Activated CD8-positive, alpha-beta T cell treated with anti-CD3 and anti-CD28 coated beads for 36 hours (primary cell): ENCODE results near the gene SLC2A2. TPM values are rescaled to one million over a fixed set of nuclear protein-coding genes. Genes with fewer than 3 reads are reported as not detected.

Experiments
- ATAC-seq: fragments of 200-7000 bp; cut with Tn5 transposase; one replicate; pipeline ENCODE4 v1.10.0; 2021; ENCODE audit warnings: mild to moderate bottlenecking, moderate library complexity
- CTCF ChIA-PET: fragments of 350-600 bp; sonication (Branson Sonifier 250); formaldehyde crosslinking; loops from one replicate; lab custom pipeline; 2021; ENCODE audit warnings: antibody characterized with exemption; lab: Charles Lee
- POLR2A ChIA-PET: fragments of 350-600 bp; sonication (Branson Sonifier 250); formaldehyde crosslinking; loops from one replicate; lab custom pipeline; 2021; ENCODE audit warnings: antibody characterized with exemption; lab: Charles Lee
- DNase-seq: peaks from one replicate; pipeline ENCODE4 v3.0.0-alpha.2; 2020
- H3K27ac Mint-ChIP-seq: one replicate; pipeline ENCODE4 v1.8.0; 2021; ENCODE audit warnings: mild to moderate bottlenecking, mixed read lengths
- H3K27me3 Mint-ChIP-seq: one replicate; pipeline ENCODE4 v1.8.0; 2021; ENCODE audit warnings: mixed read lengths
- H3K36me3 Mint-ChIP-seq: one replicate; pipeline ENCODE4 v1.8.0; 2021; ENCODE audit warnings: low read depth, mixed read lengths
- H3K4me1 Mint-ChIP-seq: one replicate; pipeline ENCODE4 v1.8.0; 2021; ENCODE audit warnings: low read depth, mixed read lengths
- H3K4me3 Mint-ChIP-seq: one replicate; pipeline ENCODE4 v1.8.0; 2021; ENCODE audit warnings: mild to moderate bottlenecking, moderate library complexity, mixed read lengths
- H3K9me3 Mint-ChIP-seq: one replicate; pipeline ENCODE4 v1.8.0; 2021; ENCODE audit warnings: mixed read lengths
- intact Hi-C: fragments of 100-400 bp; cut with micrococcal nuclease; formaldehyde crosslinking; loops from one replicate; pipeline ENCODE4 v1.10.0; 2022
- total RNA-seq, 2 experiments: library from RNA; stranded (reverse); gene quantifications; one replicate each; pipeline ENCODE4 v1.2.3, GENCODE V29; 2021
- TF ChIP-seq, protein P1 (sequence below): fragments of 200-600 bp; IDR thresholded peaks from one replicate; pipeline ENCODE4 v1.8.0; 2022; ENCODE audit warnings: antibody characterized with exemption, mild to moderate bottlenecking

Gene SLC2A2
- total RNA-seq, 2 experiments from 2014 or later, result not detected

DNA sequence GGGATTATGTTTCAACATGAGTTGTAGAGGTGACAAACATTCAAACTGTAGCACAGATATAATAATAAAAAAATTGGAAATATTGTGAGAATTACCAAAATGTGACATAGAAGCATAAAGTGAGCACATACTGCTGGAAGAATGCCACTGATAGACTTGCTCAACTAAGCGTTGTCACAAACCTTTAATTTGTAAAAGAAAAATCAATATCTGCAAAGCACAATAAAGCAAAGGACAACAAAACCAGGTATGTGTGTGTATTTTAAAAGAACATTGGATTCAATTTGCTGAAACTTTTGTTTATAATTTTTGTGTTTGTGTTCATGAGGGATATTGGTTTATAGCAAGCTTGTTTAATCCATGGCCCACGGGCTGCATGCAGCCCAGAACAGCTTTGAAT, 77.3 kb downstream of the SLC2A2 start:
- Mint-ChIP-seq H3K36me3 (no peaks in the 10 kb centered on the region), H3K4me1 (no peaks in the 10 kb centered on the region), H3K4me3 (no peak overlapping the region), H3K27ac (no peak overlapping the region), H3K27me3 (peaks cover 6% of the 10 kb centered on the region), H3K9me3 (no peaks in the 10 kb centered on the region)
- TF ChIP-seq, protein P1, sequence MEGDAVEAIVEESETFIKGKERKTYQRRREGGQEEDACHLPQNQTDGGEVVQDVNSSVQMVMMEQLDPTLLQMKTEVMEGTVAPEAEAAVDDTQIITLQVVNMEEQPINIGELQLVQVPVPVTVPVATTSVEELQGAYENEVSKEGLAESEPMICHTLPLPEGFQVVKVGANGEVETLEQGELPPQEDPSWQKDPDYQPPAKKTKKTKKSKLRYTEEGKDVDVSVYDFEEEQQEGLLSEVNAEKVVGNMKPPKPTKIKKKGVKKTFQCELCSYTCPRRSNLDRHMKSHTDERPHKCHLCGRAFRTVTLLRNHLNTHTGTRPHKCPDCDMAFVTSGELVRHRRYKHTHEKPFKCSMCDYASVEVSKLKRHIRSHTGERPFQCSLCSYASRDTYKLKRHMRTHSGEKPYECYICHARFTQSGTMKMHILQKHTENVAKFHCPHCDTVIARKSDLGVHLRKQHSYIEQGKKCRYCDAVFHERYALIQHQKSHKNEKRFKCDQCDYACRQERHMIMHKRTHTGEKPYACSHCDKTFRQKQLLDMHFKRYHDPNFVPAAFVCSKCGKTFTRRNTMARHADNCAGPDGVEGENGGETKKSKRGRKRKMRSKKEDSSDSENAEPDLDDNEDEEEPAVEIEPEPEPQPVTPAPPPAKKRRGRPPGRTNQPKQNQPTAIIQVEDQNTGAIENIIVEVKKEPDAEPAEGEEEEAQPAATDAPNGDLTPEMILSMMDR, result no peak
- POLR2A ChIA-PET, result no interaction called here
- CTCF ChIA-PET, result interaction anchor here (1.1 kb wide), 1 partner anchor 11 kb away, joined by 3 read pairs; no protein-coding TSS in a partner anchor
- intact Hi-C loops, result no loop called here
- DNase-seq, result no peak
- ATAC-seq, result no peak

DNA sequence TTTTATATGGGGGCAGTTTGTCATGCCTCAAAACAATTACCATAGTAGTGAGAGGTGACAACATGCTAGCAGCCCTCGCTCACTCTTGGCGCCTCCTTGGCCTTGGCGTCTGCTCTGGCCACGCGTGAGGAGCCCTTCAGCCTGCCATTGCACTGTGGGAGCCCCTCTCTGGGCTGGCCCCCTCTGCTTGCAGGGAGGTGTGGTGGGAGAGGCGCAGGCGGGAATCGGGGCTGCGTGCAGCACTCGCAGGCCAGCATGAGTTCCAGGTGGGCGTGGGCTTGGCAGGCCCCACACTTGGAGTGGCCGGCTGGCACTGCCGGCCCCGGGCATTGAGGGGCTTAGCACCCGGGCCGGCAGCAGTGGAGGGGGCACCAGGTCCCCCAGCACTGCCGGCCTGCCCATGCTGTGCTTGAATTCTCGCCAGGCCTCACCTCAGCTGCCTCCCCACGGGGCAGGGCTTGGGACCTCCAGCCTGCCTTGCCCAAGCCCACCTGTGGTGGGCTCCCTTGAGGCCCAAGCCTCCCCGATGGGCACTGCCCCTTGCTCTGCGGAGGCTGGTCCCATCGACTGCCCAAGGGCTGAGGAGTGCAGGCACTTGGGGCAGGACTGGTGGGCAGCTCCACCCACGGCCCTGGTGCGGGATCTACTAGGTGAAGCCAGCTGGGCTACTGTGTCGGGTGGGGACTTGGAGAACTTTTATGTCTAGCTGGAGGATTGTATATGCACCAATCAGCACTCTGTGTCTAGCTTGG, 79.3 kb downstream of the SLC2A2 start:
- ChIA-PET POLR2A (no interaction called here), CTCF (no interaction called here)
- H3K9me3 Mint-ChIP-seq, result peaks cover 4% of the 10 kb centered on the region
- H3K4me1 Mint-ChIP-seq, result no peaks in the 10 kb centered on the region
- TF ChIP-seq, protein P1, result no peak
- H3K27me3 Mint-ChIP-seq, result peaks cover 12% of the 10 kb centered on the region
- no peaks in the 10 kb centered on the region for H3K36me3 Mint-ChIP-seq
- H3K4me3 Mint-ChIP-seq, result no peak overlapping the region
- no peak for DNase-seq
- intact Hi-C loops, result no loop called here
- H3K27ac Mint-ChIP-seq, result no peak overlapping the region
- ATAC-seq, result no peak

Other genes starting within 250 kb of the SLC2A2 start
- 100 to 1,000 TPM; 421 to 453 TPM for gene RPL22L1, start 156.5 kb downstream of the SLC2A2 start, total RNA-seq
- 1 to 10 TPM; 5.2 to 9.5 TPM for gene EIF5A2, start 118.1 kb downstream of the SLC2A2 start, total RNA-seq